Neural cell (in vitro differentiated cells): ENCODE measurements around the gene TRIM2. TPM values are rescaled to one million over a fixed set of nuclear protein-coding genes. Genes with fewer than 3 reads are reported as not detected.

Experiments used
- H2AFZ ChIP-seq: fragments of 200-600, 300-800 bp; sonication (generic), shearing (Covaris generic); 2 replicates; pipeline ENCODE4 v1.6.0; 2014; ENCODE audit warnings: low read depth, mild to moderate bottlenecking, antibody characterized with exemption, low read length, moderate library complexity
- H3F3A ChIP-seq: fragments of 200-600 bp; shearing (Covaris generic); 2 replicates; pipeline ENCODE4 v1.6.1; 2016; ENCODE audit warnings: mild to moderate bottlenecking, moderate library complexity, mixed read lengths, antibody characterized with exemption, low read length; ENCODE audit not compliant: insufficient read depth, poor library complexity, severe bottlenecking
- H3K27ac ChIP-seq: fragments of 200-600, 300-800 bp; sonication (generic), shearing (Covaris generic); 2 replicates; pipeline ENCODE4 v1.5.1; 2014; ENCODE audit warnings: mild to moderate bottlenecking, low read length, moderate library complexity
- H3K27me3 ChIP-seq: fragments of 300-800, 200-600 bp; sonication (generic), shearing (Covaris generic); 2 replicates; pipeline ENCODE4 v1.6.0; 2014; ENCODE audit warnings: mild to moderate bottlenecking, low read depth, low read length, moderate library complexity; ENCODE audit not compliant: insufficient read depth
- H3K36me3 ChIP-seq: fragments of 300-800, 200-600 bp; sonication (generic), shearing (Covaris generic); 2 replicates; pipeline ENCODE4 v1.5.1; 2014; ENCODE audit warnings: mild to moderate bottlenecking, antibody characterized with exemption, low read length, moderate library complexity; ENCODE audit not compliant: insufficient read depth
- H3K4me2 ChIP-seq: fragments of 300-800, 200-600 bp; sonication (generic), shearing (Covaris generic); 2 replicates; pipeline ENCODE4 v1.6.0; 2014; ENCODE audit warnings: mild to moderate bottlenecking, low read length
- H3K4me3 ChIP-seq: fragments of 300-800, 200-600 bp; sonication (generic), shearing (Covaris generic); 2 replicates; pipeline ENCODE4 v1.5.1; 2014; ENCODE audit warnings: mild to moderate bottlenecking, low read length, moderate library complexity
- H3K79me2 ChIP-seq: fragments of 200-600 bp; shearing (Covaris generic); replicated peaks from 2 replicates; pipeline ENCODE4 v1.6.0; 2014; ENCODE audit warnings: mild to moderate bottlenecking, low read length, moderate library complexity; ENCODE audit not compliant: insufficient read depth
- H3K9ac ChIP-seq: fragments of 300-800, 200-600 bp; sonication (generic), shearing (Covaris generic); 2 replicates; pipeline ENCODE4 v1.6.1; 2016; ENCODE audit warnings: mild to moderate bottlenecking, low read length, mixed read lengths
- H3K9me2 ChIP-seq: fragments of 200-600 bp; shearing (Covaris generic); 2 replicates; pipeline ENCODE4 v1.6.1; 2016; ENCODE audit warnings: mild to moderate bottlenecking, low read length, mixed read lengths; ENCODE audit not compliant: insufficient read depth
- H3K9me3 ChIP-seq: fragments of 200-600, 300-800 bp; sonication (generic), shearing (Covaris generic); 2 replicates; pipeline ENCODE4 v1.6.1; 2016; ENCODE audit warnings: mild to moderate bottlenecking, mixed run types, low read length, moderate library complexity, mixed read lengths
- H4K20me1 ChIP-seq: fragments of 200-600 bp; shearing (Covaris generic); 2 replicates; pipeline ENCODE4 v1.6.1; 2016; ENCODE audit warnings: mild to moderate bottlenecking, mixed run types; ENCODE audit not compliant: insufficient read depth
- EP300 ChIP-seq: fragments of 450-650 bp; conservative IDR thresholded peaks from 2 replicates; pipeline ENCODE4 v1.6.1; 2014; ENCODE audit warnings: antibody characterized with exemption, mild to moderate bottlenecking, moderate library complexity; ENCODE audit not compliant: poor library complexity, severe bottlenecking
- EZH2 ChIP-seq: fragments of 200-600, 300-800 bp; shearing (Covaris generic), sonication (generic); IDR thresholded peaks from 2 replicates; pipeline ENCODE4 v1.6.1; 2014; ENCODE audit warnings: antibody characterized with exemption, low read length, borderline replicate concordance, mild to moderate bottlenecking; ENCODE audit not compliant: insufficient read depth, poor library complexity, severe bottlenecking
- MXI1 ChIP-seq: fragments of 450-650 bp; conservative IDR thresholded peaks from 2 replicates; pipeline ENCODE4 v1.6.1; 2014; ENCODE audit warnings: antibody characterized with exemption, mild to moderate bottlenecking; ENCODE audit not compliant: poor library complexity, severe bottlenecking
- POLR2AphosphoS5 ChIP-seq: IDR thresholded peaks from 2 replicates; pipeline ENCODE4 v1.6.1; 2012
- RAD21 ChIP-seq: fragments of 450-650 bp; conservative IDR thresholded peaks from 2 replicates; pipeline ENCODE4 v1.6.1; 2014; ENCODE audit warnings: antibody characterized with exemption, mild to moderate bottlenecking, moderate library complexity
- SMC3 ChIP-seq: fragments of 450-650 bp; conservative IDR thresholded peaks from 2 replicates; pipeline ENCODE4 v1.6.1; 2014; ENCODE audit warnings: antibody characterized with exemption, mild to moderate bottlenecking, moderate library complexity; ENCODE audit not compliant: poor library complexity
- TAF1 ChIP-seq: IDR thresholded peaks from 2 replicates; pipeline ENCODE4 v1.6.1; 2012; ENCODE audit warnings: low read depth
- polyA plus RNA-seq: library from polyadenylated mRNA; depleted of rRNA; stranded (reverse); fragments of >200 nt; gene quantifications from 2 replicates; pipeline ENCODE4 v1.2.3, GENCODE V29; 2014
- TF ChIP-seq, protein P1 (sequence below): IDR thresholded peaks from 2 replicates; pipeline ENCODE4 v1.6.1; 2012; ENCODE audit warnings: borderline replicate concordance
- TF ChIP-seq, protein P2 (sequence below): fragments of 450-650 bp; IDR thresholded peaks from 2 replicates; pipeline ENCODE4 v1.5.1; 2014; ENCODE audit warnings: antibody characterized with exemption, mild to moderate bottlenecking, moderate library complexity; ENCODE audit not compliant: poor library complexity, severe bottlenecking

The TRIM2 gene
- polyA plus RNA-seq, 1 donor from 2014 or later, result 261 TPM

DNA sequence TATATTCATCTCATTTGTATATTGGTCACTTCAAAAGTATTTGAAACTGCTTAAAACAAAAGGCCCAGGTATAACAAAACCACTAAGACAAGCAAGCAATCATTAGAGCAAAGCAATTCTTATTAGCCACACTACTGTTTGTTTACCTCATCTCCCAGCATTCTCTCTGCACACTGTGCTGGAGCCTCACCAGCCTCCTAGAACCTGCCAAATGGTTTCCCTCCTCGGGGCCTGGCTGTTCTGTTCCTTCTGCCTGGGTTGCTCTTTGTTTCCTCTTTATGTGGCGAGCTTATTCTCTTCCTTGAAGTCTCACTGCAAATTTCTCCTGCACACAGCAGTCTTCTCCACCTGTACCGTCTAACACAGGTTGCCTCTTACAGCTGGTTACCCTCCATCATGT, 72.7 kb downstream of the TRIM2 start (continued):
- TF ChIP-seq TAF1 (no peak), RAD21 (no peak), EZH2 (no peak)

DNA sequence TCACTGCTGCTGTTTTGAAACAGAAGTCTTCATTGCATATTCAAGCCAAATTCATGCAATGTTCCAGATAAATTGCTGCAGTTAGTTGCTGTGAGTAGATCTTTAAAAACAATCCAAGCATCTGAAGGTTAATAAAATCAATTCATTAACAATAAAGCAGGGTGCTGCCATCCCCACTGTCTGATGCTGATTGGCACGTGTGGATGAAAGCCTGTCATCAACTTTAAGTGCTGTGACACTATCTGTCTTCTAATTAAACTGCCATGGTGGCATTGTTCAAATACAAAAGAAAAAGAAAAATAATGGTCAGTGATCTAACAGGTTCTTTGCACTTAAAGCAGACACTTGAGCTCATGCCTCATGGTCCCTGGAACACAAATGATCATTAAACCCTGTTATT, 77.2 kb downstream of the TRIM2 start:
- no peaks in the 10 kb centered on the region for H3F3A ChIP-seq
- no peaks in the 10 kb centered on the region for H3K27me3 ChIP-seq
- H3K27ac ChIP-seq, result no peak overlapping the region
- no peaks in the 10 kb centered on the region for H3K9me2 ChIP-seq
- H3K79me2 ChIP-seq, result peaks cover 37% of the 10 kb centered on the region
- peaks cover 36% of the 10 kb centered on the region for H3K36me3 ChIP-seq
- TF ChIP-seq SMC3 (no peak), TAF1 (no peak), EP300 (peak; percentile 32), MXI1 (no peak)
- H2AFZ ChIP-seq, result no peak overlapping the region
- no peak overlapping the region for H3K4me2 ChIP-seq
- H3K9ac ChIP-seq, result no peak overlapping the region
- H3K4me3 ChIP-seq, result no peak overlapping the region
- H4K20me1 ChIP-seq, result no peaks in the 10 kb centered on the region
- H3K9me3 ChIP-seq, result no peaks in the 10 kb centered on the region

DNA sequence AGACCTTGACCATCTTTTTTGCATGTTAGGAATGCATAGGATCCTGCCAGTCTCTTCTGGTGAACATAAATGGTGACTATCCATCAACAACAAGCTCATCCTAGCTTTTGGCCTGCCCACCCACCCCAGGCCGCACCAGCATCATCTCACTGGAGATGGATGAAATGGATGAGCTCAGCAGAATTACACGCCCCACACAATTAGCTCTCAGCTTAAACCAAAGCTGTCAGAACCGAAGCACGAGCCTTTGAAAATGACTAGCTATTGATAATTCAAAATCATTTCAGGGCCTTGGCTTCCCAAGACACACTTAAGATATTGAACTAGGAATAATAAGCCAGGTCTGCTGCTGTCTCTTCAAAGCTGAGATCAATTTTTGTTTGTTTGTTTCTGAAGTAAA, 77.8 kb downstream of the TRIM2 start:
- Histone ChIP-seq H4K20me1 (no peaks in the 10 kb centered on the region), H3K4me3 (no peak overlapping the region), H3K27me3 (no peaks in the 10 kb centered on the region), H3K79me2 (peaks cover 37% of the 10 kb centered on the region), H3K9me3 (no peaks in the 10 kb centered on the region), H2AFZ (no peak overlapping the region), H3K27ac (no peak overlapping the region), H3K36me3 (peaks cover 33% of the 10 kb centered on the region), H3K9ac (no peak overlapping the region), H3F3A (no peaks in the 10 kb centered on the region), H3K9me2 (no peaks in the 10 kb centered on the region), H3K4me2 (no peak overlapping the region)
- TF ChIP-seq TAF1 (no peak), MXI1 (no peak), RAD21 (no peak), EP300 (no peak), EZH2 (no peak), POLR2AphosphoS5 (no peak), SMC3 (no peak)
- TF ChIP-seq, protein P1, sequence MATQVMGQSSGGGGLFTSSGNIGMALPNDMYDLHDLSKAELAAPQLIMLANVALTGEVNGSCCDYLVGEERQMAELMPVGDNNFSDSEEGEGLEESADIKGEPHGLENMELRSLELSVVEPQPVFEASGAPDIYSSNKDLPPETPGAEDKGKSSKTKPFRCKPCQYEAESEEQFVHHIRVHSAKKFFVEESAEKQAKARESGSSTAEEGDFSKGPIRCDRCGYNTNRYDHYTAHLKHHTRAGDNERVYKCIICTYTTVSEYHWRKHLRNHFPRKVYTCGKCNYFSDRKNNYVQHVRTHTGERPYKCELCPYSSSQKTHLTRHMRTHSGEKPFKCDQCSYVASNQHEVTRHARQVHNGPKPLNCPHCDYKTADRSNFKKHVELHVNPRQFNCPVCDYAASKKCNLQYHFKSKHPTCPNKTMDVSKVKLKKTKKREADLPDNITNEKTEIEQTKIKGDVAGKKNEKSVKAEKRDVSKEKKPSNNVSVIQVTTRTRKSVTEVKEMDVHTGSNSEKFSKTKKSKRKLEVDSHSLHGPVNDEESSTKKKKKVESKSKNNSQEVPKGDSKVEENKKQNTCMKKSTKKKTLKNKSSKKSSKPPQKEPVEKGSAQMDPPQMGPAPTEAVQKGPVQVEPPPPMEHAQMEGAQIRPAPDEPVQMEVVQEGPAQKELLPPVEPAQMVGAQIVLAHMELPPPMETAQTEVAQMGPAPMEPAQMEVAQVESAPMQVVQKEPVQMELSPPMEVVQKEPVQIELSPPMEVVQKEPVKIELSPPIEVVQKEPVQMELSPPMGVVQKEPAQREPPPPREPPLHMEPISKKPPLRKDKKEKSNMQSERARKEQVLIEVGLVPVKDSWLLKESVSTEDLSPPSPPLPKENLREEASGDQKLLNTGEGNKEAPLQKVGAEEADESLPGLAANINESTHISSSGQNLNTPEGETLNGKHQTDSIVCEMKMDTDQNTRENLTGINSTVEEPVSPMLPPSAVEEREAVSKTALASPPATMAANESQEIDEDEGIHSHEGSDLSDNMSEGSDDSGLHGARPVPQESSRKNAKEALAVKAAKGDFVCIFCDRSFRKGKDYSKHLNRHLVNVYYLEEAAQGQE, result no peak
- TF ChIP-seq, protein P2, sequence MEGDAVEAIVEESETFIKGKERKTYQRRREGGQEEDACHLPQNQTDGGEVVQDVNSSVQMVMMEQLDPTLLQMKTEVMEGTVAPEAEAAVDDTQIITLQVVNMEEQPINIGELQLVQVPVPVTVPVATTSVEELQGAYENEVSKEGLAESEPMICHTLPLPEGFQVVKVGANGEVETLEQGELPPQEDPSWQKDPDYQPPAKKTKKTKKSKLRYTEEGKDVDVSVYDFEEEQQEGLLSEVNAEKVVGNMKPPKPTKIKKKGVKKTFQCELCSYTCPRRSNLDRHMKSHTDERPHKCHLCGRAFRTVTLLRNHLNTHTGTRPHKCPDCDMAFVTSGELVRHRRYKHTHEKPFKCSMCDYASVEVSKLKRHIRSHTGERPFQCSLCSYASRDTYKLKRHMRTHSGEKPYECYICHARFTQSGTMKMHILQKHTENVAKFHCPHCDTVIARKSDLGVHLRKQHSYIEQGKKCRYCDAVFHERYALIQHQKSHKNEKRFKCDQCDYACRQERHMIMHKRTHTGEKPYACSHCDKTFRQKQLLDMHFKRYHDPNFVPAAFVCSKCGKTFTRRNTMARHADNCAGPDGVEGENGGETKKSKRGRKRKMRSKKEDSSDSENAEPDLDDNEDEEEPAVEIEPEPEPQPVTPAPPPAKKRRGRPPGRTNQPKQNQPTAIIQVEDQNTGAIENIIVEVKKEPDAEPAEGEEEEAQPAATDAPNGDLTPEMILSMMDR, result no peak
